ENCODE measurements around the gene CBX6.

The CBX6 gene

DNA sequence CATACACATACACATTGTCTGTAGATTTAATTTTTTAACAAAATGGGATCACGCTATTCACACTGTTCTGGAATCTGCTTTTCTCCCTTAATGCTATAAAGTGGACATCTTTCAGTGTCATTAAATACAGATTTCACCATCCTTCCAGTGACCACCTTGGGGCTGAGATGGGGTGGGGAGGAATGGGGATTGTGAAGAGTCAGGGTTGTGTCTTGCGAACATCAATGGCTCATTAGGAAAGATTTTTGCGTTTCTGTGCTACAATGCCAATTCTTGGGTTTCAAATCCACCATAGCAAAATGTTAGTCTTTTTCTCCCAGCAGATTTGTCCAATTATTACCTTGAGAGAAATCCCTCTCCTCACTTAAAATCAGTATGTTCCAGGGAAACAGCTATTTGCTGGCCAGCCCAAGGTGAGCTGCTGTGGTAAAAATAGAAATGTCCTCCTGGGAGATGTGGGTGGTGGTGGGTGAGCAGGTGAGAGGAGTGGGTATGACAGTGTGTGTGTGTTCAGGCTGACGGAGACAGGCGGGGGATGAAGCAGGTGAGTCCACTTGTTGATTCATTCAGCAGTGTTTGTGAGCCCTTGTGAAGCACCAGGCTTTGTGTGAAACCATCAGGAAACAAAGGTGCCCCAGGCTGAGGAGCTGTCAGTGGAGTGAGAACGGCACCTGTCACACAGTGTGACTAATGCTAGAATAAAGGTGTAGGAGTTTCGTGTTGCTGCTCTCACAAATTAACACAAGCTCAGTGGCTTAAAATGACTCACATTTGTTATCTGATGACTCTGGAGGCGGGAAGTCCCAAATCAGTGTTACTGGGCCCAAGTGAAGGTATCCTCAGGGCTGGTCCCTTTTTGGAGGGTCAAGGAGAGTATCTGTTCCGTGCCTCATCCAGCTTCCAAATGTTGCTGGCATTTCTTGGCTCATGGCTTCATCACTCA, 1.7 kb upstream of the CBX6 start:
- DNase-seq, result peak in 1 of 2 donors; percentile 19

DNA sequence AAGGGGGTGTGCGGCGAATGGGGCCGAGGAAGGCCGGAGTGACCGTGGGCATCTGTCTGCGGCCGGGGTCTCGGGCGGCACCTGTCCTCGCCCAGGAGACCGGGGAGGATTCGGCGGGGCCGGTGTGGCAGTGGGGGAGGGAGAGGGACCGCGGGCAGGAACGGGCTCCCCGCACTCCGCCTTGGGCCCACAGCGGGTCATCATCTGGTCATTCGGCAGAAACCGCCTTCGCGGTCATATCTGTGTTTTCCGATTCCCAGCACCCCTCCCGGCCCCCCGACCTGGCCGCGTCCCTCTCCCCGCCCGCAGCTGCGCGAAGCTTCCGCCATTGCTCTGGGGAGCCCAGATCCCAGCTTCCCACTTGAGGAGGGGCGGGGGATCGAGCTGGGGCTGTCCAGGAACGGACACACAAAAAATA, 824 bp upstream of the CBX6 start:
- DNase-seq, result peak; percentile 20 to 54

DNA sequence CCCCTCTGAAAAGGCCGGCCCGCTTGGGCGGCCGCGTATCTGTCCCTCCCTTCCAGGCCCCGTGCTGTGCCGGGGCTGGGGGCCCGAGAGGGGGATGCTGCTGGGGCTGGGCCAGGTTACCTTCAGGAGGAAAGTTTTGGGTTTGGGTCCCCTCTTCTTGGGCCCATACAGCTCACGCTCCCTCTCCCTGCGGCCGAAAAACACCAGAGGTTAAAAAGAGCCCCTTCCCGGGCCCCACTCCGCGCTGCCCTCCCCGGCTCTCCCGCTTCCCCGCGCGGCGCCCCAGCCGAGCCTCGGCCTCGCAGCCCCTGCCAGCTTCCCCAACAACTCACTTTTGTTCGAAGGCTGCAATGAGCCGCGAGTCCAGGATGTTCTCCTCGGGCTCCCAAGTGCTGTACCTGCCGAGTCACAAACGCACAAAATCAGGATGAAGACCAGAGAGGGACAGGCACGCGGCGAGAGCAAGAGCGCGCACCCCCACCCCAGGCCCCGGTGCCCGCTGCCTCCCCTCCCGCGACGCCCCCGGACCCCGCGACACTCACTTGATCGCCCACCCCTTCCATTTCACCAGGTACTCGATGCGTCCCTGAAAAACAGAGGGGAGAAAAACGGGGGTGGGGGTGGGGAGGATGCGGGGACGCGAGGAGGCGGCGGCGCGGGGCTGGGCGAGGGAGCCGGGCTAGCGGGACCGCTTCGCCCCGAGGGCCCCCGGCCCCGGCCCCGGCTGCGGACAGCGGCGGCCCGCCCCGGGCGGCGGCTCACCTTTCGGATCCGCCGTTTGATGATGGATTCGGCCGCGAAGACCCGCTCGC, 450 bp downstream of the CBX6 start:
- DNase-seq, result peak in 1 of 2 donors; percentile 18

DNA sequence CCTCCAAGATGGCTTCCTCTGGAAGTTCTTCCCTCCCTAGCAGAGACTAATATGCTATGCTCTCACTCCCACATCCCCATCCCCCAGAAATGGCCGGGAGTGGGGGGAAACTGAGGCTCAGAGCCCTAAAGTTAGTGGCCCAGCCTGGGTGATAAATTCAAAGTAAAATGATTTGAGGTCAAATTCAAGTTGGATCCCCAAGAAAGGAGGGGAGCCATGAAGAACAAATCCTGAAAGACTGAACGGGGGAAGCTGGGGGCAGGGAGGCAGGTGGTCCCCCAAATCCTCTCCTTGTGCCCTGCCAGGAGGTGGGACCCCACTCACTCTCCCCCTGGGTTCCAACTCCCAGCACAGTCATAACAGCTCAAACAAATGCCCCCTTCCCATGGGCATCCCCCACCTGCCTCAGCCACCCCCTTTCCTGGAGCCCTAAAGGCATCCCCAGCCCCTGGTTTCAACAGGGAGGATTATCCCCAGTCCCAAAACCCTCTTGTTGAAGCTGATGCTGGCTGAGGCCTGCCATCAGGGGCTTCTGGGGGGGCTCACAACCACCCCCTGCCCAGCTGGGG, 1.1 kb downstream of the CBX6 start:
- DNase-seq, result no peak

DNA sequence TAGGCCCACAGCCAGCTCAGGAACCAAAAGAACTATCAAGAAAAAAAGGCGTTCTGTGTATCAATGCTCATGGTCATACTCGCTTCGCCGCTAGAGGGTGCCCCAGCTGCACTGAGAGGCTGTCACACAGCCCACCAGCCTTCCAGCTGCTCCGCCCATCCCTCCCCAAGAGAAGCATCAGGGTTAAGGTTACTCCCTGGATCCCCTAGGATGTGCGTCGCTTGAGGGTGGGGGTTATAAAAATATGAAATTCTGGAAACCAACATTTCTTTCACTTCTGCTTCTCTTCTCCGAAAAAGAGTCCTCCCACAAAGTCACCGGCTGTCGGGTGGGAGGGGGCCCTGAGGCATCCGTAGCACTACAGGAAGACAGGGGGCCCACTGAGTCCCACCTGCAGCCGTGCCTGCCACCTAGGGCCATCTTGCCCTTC, 1.7 kb downstream of the CBX6 start:
- DNase-seq, result peak; percentile 89 to 92

DNA sequence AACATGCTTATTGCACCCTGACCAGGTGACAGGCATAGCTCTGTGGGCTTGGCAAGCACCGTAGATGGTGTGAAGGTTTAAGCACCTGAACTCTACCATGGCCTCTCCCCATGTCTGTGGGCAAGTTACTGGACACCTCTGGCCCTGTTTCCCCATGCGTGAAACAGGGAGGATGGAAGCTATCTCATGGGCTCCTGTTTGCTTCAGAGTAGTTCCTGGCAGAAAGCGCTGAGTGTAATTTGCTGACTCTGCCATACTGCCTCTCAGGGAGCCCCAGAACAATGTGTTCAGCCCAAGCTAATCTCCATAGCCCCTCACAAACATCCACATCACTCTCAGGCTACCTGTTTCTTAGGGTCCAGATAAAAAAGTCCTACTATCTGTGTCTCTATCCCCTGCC, 2.4 kb downstream of the CBX6 start:
- DNase-seq, result no peak

DNA sequence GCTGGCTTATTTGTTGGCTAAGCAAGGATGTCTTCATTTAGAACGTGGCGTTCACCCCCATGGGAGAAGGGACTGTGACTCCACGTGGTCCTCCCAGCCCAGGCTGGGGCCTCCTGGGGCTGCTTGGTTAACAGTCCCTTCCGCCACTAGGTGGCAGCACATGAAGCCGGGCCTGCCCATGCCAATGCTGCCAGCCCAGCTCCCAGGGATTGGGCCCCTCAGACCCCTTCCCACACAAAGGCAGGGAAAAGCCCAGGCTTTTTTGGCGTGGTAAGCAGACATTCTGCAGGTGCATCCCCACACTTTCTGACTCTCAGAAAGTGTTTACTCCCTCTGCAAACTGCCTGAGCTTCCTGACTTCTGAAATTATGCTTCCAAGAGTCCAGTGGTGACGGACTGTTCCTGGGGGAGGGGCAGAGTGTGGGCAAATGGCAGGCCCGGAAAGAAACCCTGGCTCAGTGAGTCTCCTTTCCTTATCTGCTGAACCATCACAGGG, 3.1 kb downstream of the CBX6 start:
- peak; percentile 75 for DNase-seq

DNA sequence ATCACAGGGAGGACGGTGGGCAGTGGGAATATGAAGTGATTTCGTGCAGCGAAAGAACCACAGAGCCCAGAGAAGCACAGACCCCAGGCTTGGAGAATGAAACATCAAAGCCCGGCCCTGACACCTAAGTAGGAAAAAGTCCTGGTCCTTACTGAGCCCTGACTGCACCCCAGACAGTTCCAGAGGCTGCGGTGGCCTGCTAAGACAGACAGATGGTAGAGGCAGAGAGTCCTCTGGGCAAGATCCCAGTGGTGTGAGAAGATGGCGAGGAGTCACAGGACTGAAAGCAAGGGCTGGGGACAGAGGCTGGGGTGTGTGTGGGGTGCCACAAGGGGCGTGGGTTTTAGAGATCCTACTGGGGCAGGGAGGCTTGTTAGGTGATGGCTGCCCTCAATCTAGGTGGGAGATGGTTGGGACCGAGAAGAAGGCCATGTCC, 3.7 kb downstream of the CBX6 start:
- DNase-seq, result no peak

DNA sequence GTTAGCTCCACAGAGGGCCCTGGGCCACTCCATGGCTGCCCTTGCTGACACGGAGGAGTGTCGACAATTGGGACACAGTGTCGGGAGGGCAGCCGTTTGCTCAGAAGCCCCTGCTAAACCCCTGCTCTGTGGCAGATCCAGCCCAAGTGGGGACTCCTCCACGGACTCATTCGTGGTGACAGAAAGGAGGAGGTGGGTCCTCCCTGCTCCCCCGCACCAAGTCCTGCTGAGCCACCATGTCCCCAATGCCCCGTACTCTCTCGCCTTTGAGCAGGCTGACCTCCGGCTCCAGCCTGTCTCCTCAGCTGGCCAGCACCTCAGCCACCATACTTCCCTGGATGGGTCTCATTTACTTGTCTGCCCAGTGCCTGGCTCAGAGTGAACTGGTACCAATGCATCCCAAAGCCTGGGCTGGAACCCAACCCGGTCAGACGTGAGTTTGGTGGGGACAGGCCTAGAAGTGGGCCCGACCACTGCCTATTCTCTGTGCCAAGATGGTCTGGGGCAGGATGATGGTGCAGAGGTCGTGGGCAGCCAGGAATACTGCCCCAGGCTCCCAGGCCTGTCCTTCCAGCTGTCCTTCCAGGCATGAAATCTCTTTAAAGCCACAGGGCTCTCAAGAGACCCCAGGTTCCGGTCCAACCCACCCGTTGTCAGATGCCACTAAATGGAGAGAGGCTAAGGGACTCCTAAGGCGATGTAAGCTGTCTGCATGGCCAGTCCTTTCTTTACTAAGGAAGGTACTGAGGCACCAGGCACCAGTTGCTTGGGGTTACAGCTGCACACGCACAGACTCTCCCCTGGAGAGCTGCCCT, 4.3 kb downstream of the CBX6 start:
- DNase-seq, result no peak

DNA sequence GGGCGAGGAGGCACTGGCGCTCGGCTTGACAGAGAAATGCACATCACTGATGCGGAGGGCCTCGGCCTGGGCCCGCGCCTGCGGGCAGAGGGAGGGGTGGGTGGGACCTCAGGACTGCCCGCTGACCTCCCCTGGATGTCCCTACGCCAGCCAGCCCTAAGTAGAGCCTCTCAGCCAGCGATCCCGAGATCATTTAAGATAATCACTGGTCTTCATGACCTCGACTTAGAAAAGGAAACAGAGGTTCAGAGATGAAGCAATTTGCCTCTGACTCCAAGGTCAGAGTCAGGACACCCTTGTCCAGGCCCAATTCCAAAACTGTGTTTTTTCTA, 4.9 kb downstream of the CBX6 start:
- no peak for DNase-seq

DNA sequence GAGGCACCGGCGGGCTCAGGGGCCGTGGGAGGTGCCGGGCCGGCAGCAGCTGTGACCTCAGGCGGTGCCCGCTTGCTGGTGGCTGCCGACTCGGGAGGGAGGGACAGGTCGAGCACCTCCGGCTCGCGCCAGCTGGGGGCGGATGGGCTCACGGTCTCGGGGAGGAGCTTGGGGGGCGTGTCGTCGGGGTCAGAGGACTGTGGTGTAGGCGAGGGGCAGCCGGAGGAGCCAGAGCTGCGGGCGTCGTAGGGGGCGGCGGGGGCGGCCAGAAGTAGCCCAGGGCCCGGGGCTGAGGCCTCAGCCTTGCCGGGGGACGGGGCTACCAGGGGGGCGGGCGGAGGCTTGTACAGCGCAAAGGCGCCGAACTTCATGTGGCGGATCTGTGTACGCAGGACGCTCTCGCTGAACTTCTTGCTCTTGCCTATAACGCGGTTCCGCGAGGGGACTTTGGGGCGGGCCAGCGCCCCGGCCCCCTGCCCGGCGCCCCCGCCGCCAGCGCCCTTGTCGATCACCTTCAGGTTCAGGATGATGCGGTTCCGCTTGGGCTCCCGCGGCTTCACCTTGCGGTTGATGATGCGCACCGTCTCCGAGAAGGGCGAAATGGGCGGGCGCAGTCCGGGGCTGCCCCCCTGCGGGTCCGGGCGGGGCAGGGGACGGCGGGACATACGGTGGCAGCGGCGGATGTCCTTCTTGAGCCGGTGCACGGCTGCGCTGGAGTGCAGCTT, 5.5 kb downstream of the CBX6 start:
- no peak for DNase-seq

DNA sequence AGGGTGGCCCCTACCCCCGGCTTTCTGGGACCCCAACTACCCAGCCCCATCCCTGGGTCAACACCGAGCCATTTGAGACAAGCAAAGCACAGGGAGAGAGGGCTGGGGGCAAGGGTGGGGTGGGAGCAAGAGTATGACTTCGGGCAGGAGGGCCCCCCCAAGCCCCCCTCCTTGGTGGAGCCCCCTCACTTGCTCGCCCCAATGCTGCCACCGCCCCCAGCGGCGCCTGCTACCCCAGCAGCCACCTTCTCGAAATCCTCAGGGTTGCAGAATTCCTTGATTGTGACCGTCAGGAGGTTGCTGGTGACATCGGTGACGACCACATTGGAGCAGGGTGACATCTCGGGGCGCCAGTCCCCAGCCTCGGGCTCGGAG, 6.0 kb downstream of the CBX6 start:
- no peak for DNase-seq

DNA sequence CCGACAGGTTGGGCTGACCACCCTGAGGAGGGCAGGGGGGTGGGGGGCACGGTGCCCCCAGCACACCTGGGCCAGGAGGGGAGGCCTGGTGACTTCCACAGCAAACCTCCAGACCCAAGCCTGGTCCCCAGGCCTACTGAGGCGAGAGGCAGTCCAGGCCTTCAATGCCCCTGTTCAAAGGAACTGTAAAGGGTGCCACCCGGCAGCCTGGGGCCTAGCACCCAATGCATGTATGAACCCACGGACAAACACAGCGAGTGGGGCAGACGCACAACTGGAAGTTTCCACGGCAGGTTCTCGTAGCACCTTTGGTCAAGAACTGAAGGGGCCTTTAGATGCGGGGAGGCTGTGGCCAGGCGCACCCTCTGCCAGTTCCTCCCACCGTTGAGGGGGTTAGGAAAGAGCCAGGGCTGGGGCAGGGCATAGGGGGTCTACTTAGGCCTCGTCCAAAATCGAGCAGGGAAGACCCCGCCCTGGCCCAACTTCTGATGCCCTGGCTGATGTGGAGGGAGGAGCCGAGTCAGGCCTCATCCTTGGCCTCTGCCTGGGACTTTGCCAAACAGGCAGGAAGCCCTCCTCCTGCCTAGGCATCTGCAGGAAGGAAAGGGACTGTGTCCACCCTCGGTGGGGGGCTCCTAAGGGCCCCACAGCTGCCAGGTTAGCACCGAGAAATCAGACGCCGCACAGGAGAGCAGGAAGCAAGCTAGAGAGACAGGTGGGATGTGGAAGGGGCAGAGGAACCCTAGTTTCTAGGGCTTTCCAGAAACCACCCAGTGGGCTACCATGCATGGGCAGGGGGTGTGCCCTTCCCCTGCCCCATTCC, 6.6 kb downstream of the CBX6 start:
- no peak for DNase-seq

DNA sequence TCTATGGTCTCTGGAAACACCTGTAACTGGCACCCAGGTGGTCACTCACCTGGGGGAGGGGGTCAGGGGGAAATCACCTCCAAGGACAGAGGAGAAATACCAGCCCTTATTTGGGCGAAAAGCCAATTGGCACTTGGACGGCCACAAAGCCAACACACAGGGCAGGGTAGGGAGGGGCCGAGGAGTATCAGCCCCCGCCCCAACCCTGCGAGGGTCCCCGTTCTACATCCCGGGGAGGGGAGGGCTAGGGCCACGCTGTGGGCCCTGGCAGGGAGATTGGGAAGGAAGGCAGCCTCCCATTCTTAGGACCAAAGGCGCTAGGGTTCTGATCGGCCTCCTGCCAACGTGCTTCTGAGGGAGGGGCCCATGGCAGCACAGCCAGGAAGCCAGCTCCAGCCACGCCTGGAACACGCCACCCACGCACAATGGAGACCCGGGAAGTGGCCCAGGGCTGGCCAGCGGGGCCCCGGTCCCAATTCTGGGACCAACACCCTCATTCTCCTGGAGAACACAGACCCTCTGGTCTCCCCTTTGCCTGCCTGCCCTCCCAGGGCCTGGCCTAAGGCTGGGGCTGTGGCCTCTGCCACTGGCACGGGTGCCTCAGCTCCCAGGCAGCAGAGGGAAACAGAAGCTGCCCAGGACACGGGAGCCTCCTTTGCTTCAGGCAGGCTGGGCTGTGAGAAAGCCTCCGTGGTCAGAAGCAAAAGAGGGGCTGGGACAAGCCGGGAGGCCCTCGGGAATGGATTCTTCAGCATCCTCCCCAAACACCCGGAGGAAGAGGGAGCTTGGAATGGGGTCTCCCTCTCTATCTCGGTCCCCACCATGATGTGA, 7.4 kb downstream of the CBX6 start:
- DNase-seq, result no peak

DNA sequence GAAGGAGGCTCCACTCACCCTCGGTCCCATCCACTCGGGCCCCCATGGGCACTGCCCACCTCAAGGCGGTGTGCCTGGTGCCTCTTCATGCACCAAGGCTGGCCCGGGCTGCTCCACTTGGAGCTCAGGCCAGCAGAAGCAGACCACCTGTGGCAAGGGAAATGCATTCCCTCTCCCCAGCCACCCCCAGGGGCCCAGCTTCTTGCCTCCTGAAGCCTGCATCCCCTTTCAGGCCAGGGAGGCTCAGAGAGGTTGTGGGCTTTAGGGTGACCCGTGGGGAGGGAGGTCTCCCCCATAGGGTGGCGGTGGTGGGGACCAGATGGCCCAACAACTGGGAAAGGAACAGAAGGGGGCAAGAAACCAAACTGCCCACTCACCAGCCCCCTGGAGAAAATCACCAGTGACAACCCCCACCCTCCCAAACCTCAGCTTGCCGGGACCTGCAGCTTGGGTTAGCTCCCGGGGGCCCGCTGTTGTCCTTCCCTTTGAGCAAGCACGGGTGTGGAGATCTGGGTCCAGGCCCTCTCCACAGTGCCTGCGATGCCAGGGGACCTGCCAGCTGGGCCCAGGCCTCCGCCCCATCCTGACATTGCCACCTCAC, 8.4 kb downstream of the CBX6 start:
- no peak for DNase-seq

DNA sequence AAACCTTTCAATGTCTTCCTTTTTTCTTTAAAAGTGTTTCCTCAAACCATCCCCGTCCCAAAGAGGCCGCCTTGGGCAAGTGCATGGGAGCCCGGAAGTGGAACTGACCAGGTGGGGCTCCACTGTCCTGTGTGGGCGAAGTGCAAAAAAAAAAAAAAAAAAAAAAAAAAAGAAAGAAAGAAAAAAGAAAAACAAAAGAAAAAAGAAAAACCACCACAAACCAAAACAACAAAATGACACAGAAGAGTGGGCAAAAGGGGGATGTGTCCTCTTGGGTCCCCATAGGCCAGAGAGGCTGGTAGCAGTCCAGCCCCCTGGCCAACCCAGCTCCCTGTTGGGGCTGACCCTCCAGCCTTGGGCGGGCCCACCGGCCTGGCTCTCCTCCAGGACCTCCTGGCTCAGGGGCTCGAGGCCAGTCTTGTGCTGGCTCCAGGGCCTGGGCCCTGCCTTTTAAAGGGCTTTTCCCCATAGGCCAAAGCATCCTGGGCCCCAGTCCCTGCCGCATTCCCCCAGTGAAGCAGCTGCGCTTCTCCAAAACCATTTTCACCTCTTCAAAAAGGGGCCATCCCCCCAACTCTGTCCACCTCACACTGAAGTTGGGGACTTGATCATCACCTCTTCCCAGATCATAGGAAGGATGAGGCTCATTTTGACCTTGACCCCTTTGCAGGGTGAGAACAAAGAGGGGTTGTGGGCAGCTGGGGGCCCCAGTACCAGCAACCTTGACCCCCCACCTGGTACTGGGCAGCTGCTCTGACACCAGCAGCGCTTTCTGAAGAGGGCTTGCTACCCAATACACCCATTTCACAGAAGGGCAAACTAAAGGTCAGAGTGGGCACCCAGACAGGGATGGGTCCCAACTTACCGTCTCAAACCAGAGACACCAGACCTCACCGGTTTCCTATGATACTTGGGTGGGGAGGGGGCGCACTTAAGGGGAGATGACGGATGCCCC, 9.4 kb downstream of the CBX6 start:
- peak in 1 of 2 donors; percentile 29 for DNase-seq

DNA sequence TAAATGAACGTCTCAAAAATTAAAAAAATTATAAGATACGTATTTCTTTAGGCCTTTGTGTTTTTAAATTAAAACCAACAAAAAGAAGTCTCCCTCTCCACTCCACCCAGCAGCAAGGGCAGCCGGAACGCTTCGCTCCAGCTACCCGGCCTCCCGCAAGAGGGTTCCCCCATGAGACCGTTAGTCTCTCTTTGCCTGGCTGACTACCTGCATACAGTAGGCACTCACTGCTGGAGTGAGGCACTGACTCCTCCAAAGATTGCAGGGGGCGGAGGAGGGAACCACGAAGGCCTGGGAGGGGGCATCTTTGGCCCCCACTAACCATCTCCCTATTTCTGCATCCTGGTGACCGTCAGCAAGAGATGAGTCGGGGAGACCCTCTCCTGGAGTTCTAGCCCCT, 10.1 kb downstream of the CBX6 start:
- no peak for DNase-seq

All from inflammatory macrophage (primary cell).